HG03521 (cell line): Measurements from ENCODE around the gene LRG1.

Source experiments
- ATAC-seq: cut with Tn5 transposase; IDR thresholded peaks from one replicate; pipeline ENCODE4 v1.9.1; 2021; ENCODE audit warnings: mild to moderate bottlenecking, moderate library complexity; ENCODE audit not compliant: unreplicated experiment

The LRG1 gene

DNA sequence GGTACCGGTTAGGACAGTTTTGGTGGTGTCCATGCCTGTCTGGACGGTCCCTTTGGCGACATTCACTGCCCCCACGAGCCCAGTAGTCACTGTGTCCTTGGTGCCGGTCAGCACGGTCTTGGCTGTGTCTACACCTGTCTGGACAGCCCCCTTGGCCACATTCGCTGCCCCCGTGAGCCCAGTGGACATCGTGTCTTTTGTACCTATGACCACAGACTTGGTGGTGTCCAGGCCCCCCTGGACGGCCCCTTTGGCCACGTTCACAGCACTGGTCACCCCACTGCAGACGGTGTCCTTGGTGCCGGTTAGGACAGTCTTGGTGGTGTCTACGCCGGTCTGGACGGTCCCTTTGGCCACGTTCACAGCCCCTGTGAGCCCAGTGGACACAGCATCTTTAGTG, 27.8 kb downstream of the LRG1 start:
- ATAC-seq: no peak

DNA sequence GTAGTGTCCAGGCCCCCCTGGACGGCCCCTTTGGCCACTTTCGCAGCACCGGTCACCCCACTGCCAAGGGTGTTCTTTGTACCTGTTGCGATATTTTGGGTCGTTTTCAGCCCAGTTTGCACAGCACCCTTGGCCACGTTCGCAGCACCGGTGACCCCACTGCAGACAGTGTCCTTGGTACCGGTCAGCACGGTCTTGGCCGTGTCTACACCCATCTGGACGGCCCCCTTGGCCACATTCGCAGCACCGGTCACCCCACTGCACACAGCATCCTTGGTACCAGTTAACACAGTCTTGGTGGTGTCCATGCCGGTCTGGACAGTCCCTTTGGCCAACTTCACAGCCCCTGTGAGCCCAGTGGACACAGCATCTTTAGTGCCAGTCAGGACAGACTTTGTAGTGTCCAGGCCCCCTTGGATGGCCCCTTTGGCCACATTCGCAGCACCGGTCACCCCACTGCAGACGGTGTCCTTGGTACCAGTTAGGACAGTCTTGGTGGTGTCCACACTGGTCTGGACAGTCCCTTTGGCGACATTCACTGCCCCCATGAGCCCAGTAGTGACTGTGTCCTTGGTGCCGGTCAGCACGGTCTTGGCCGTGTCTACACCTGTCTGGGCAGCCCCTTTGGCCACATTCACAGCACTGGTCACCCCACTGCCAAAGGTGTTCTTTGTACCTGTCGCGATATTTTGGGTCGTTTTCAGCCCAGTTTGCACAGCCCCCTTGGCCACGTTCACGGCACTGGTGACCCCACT, 28.4 kb downstream of the LRG1 start:
- no peak for ATAC-seq

DNA sequence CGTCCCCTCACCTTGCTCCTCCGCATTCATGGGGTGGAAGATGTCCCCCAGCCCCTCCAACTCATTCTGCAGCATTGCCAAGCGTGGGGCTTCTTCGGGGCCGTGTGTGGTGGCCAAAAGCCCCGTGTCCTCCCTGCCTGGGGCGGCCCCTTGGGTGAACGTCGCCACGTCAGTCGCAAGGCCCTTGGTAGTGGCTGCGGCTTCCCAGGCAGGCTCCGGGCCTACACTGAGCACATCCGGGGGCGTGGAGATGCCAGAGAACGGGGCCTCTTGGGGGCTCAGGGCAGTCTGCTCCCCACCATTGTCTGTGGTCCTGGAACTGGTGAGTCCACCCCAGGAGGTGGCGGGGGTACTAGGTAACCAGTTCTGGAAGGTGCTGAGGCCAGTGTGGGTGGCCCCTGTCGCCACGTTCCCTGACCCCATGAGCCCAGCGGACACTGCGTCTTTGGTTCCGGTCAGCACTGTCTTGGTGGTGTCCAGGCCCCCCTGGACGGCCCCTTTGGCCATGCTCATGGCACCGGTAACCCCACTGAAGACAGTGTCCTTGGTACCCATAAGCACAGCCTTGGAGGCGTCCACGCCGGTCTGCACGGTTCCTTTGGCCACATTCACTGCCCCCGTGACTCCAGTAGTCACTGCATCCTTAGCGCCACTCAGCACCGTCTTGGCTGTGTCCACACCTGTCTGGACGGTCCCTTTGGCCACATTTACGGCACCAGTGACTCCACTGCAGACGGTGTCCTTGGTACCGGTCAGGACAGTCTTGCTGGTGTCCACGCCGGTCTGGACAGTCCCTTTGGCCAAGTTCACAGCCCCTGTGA, 29.2 kb downstream of the LRG1 start:
- no peak for ATAC-seq

DNA sequence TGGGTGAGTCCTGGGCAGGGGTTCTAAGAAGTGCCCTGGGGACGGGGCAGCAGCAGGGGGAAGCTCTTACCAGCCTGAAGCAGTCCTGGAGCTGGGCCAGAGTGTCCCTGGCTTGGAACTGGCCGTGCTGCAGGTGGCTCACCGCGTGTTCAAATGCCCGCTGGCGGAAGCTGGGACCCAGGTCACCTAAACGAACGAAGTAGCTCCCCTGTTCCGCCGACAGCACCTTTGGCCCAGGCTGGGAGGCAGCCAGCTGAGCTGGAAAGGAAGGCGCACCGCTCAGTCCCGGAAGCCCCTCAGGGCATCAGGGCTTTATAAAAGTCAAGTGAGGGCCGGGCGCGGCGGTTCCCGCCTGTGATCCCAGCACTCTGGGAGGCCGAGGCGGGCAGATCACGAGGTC, 31.1 kb downstream of the LRG1 start:
- ATAC-seq: no peak

DNA sequence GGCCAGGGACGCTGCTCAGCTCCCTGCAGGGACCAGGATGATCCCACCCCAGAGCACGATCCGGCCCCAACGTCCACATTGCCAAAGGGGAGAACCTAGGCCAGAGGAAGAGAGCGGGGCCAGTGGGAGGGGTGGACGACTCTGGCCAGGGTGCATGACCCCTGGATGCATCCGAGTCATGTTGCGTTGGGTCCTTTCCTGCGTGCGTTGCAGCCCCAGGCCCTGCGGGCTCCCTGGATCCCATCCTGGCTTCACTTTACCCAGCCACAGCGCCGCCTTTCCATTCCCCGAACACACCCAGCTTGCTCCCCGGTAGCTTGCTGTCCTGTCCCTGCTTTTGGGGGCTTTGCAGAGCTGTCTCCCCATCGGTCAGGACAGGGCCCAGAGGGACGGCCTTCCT, 32.0 kb downstream of the LRG1 start:
- no peak for ATAC-seq

DNA sequence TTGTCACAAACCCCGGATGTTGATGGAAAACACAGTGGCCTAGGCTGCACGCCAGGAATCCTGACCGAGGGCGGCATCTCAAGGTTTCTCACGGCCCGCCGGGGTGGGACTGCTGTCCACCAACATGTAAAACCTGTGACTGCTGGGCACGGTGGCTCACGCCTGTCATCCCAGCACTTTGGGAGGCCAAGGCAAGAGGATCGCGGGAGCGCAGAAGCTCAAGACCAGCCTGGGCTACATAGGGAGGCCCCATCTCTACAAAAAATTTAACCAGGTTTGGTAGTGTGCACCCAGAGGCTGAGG, 32.7 kb downstream of the LRG1 start:
- no peak for ATAC-seq

DNA sequence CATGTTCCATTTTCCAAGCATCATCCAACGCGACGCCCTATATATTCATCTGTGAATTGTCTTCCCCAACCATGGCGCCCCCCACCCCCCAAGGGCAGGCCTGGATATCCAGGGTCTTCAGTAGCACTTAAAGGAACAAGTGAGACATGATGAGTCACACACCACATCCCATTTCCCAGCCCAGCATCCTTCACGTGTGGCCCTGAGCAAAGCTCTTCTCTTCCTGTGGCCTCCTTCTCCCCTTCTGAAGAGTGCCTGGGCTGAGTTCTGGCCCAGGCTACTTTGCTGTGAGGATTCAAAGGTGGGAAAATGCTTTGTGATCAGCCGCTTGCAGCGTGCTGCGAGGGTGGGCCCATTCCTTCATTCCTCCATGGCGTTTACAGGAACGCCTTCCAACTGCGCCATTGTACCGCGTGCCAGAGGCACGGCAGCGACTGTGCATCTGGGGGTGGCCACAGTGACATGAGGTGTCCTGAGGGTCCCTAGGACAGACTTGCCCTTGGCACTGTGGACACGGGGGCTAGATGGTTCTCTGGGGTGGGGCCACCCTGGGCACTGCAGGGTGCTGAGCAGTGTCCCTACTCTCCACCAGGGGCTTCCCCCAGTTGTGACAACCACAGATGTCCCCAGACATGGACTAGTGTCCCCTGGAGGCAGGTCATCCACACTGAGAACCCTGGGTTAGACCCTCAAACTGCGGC, 33.2 kb downstream of the LRG1 start:
- no peak for ATAC-seq

DNA sequence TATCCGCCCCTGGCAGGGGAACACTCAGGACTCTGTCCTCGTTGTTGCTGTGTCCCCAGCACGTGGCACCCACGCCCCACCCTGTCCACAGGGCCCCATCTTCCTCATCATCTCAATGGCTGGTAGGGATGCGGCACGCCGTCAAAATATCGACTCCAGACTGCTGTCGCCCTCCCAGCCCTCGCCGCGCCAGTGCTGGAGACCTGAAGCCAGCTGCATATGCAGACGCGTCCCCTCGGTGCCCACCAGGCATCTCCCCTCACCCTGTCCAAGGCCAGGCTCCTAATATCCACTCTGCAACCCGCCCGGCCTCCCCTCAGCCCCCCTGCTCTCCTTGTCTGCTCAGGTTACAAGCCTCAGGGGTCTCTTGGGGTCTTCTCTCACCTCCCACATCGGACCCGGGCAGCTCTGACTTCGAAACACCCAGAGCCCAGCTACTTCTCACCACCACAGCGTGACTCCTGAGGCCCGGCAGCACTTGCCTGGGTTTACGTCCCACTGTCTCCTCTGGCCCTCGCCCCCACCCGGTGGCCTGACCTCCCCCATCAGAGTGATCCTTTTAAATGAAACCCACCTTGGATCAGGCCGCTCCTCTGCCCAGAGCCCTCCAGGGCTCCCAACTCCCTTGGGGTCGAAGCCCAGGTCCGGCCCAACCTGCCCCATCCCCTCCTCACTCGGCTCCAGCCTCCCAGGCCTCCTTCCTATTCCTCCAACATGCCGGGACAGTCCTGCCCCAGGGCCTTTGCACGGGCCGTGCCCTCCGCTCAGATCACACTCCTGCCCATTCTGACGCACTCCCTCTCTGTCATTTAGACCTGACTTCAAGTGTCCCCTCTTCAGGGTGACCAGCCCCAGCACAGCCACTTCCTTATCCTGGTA, 34.0 kb downstream of the LRG1 start:
- ATAC-seq: no peak

DNA sequence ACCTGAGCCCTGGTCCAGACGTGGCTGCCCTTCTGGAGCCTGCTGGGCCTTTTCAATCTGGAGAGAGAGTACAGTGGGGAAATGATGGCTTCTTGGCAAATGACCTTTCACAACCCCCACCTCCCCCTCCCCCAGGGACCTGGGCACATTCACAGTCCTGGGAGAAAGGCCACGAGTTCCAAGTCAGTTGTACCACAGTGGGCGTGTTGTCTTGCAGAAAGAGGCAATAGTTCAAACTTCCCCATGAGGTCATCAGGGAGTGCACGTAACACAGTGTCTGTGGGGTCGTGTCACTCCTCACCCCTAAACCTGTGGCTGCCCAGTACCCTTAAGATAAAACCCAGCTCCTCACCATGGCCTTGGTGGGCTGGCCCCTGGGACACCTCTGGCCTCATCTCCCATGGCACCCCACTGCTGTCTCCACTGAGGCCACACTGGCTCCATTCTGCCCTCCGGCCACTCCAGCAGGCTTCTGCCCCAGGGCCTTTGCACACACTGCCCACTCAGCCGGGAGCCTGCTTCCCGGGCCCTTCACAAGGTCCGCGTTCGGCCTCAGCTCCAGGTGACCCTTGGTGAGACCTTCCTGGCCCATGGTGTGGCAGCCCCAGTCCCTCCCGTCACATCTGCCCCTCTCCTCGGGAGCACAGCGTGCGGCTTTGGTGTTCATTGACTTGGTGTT, 34.8 kb downstream of the LRG1 start:
- no peak for ATAC-seq

DNA sequence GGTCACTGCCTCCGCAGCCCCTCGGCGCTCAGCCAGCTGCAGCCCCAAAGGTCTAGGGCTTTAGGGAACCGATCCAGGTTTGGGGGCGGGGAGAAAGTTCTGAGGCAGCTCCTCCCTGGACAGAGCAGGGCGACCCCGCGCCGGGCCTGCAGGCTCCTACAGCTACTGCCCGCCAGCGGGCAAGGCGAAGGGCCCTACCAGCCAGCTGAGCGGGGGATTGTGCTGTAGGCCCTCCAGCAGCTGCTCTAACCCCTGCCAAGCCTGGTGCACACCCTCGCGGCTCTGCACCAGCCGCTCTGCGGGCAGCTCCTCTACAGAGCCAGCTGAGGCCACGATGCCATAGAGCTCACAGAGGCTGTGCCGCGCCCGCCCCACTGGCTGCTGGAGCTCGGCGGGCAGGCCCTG, 35.5 kb downstream of the LRG1 start:
- no peak for ATAC-seq

DNA sequence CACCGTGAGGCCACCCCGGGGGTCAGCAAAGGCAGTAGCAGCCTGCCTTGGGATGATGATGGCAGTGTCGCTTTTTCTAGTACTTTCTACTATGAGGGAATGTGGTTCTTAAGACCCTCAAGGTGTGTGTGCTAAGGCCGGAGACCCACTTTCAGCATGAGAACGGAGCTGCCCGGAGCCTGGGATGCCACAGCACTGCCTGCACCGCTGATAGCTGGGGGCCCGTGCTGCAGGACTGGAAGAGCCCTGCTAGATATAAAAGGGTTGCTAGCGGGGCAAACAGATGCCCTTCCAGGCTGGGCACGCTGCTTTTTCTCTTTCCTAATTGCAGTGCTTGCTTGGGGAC, 36.0 kb downstream of the LRG1 start:
- no peak for ATAC-seq

DNA sequence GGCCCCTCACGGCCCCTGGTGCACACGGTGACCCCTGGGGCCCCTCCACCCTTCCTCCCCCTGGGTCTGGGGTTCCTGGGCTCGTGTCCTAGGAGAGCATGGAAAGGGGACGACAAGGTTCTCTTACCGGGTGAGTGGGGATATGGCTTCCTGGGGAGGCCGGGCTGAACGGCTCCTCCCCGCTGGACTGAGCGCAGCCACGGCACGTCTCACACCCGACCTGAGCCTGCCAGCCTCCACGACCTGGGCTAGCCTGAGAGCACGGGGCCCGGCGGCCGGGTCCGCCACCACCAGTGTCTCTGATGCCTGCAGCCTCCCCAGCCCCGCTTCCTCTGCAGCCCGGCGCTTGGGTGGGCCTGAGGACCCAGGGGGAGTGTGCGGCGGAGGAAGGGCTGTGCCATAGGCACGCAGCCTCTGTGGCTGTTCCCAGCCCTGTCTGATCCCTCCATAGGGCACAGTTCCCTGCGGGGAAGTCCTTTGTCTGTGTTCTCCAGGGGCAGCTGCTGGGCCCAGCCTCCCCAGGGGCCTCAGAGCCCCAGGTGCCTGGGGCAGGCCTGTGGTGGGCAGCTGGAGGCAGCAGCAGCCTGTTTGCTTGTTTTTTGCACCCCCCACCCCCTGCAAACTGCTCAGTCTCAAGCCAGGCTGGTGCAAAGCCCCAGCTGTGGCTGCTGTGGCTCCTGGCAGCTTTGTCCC, 36.6 kb downstream of the LRG1 start:
- ATAC-seq: no peak

DNA sequence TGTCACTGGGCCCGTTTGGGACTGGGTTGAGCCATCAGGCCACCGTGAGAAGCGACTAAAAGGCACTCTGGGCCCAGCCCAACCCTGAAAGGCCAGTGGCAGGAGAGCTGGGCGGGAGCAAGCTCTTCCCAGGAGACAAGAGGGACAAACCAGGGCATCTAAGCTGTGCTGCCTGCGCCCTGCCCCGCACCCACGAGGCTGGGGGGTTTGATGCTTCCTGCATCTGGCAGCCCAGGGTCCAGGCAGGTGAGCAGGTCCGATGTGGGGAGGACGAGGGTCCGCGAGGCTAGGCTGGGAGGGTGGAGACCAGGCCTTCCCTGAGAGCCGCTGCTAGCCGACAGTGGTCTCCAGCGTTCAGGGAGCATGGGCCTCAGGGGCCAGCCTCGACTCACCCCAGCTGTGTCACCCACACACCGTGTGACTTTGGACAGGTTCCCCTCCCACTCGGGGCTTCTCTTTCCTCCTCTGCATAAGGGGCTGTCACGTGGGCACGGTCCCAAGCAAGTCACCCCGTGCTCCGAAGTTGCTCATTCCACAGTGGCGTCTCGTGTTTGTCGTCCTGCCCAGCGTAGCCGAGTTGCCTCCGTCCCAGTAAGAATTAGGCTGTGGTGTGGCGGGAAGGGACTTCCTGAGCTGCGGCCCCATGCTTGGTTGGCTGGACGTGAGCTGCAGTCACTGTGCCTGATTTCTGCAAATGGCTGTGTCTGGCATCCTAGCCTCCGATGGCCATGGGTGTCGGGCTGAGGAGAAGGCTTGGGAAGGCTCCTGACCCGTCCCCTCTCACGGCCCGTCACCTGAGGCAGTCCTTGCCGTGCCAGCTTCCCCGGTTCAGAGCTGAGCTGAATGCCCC, 37.3 kb downstream of the LRG1 start:
- no peak for ATAC-seq

DNA sequence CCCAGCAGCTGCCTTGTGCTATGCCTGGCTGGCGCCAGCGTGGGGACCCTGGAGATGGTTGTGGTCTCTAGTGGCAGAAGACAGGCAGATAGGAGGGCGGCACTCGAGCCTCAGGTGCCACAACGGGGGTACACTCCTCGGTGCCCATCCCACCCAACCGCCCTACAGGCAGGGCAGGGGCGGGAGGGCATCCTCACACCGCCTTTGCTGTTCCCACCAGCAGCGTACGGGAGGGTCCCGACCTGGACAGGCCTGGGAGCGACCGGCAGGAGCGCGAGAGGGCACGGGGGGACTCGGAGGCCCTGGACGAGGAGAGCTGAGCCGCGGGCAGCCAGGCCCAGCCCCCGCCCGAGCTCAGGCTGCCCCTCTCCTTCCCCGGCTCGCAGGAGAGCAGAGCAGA, 38.1 kb downstream of the LRG1 start:
- ATAC-seq: no peak

DNA sequence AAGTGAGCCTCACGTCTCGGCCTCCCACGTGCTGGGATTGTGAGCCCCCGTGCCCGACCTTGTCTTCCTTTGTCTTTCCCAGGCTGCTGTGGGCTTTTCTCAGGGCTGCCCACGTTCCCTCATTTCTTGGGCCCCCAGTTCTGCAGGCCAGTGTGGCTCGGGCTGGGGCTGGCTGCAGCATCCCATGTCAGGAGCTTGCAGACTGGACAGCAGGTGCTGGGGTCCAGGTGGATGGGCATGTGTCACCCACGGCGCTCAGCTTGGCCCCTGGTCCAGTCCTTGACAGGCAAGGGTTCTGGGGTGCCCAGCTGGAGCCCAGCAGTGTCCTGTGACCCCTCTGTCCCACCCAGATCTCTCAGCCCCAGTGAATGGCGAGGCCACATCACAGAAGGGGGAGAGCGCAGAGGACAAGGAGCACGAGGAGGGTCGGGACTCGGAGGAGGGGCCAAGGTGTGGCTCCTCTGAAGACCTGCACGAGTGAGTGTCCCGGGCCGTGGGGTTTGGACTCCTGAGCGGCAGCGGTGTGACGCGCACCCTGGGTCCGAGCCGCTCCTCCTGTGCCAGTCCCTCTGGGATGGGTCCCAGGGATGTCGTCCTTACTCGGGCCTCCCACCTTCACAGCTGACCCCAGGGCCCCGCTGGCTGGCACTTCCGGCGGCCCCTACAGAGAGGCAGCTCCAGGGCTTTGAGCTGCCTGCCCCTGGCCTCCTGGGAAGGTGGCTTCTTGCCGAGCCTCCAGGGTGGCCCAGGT, 38.8 kb downstream of the LRG1 start:
- no peak for ATAC-seq

DNA sequence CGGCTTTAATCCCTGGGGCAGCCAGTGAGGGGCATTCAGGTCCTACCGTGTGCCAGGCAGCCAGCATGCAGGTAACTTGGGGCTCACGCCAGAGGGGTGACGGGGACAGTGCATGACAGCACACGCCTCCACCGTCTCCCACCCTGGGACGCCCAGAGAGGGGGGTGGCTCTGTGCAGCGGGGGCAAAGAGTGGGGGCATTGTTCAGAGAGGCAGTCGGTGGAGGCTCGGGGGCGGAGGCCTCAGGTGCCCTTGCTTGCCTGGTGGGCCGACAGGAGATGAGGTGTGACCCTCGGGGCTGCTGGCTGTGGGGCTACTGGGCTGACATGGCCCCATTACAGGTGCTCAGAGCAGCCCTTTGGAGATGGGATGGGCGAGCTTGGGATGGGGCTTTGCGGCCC, 40.0 kb downstream of the LRG1 start:
- ATAC-seq: no peak

DNA sequence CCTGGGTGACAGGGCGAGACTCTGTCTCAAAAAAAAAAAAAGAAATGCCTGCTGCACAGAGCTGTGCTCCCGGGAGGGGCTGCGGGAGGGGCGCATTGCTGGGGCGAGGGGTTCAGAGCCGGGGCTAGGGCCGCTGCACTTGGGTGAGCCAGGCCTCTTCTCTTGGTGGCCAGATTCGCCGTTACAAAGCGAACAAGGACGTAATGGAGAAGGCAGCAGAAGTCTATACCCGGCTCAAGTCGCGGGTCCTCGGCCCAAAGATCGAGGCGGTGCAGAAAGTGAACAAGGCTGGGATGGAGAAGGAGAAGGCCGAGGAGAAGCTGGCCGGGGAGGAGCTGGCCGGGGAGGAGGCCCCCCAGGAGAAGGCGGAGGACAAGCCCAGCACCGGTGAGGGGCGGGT, 40.5 kb downstream of the LRG1 start:
- no peak for ATAC-seq

DNA sequence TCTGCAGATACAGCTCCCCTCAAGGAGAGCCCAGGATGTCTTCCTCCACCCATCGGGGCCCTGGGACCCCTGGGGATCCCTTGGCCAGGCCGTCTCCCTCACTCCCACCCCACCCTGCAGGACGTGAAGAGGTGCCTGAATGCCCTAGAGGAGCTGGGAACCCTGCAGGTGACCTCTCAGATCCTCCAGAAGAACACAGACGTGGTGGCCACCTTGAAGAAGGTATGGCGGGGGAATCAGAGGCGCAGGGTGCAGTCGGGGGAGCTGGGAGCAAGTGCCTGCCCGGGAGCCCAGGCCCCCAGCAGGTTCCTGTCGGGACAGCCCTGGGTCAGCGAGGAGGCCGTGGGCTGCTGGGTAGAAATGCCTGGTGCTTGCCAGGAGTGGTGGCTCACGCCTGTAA, 41.1 kb downstream of the LRG1 start:
- no peak for ATAC-seq
